AG09319 (cell line): ENCODE data around the gene DNAI2.
A peak's percentile ranks its signal among the peaks of the same experiment; 100 is the strongest.

ENCODE experiments used
- DNase-seq: peaks from one replicate; pipeline ENCODE4 v3.0.0-alpha.2; 2010; ENCODE audit warnings: low read depth; ENCODE audit errors: extremely low read depth
- CTCF ChIP-seq: IDR thresholded peaks from 2 replicates; pipeline ENCODE4 v1.5.1; 2011; ENCODE audit warnings: low read depth, mild to moderate bottlenecking, inconsistent platforms, low read length, moderate library complexity

The DNAI2 gene

GRCh38 chr17:74358697-74359096 is 84.7 kb downstream of the DNAI2 start:
- TF ChIP-seq CTCF, result no peak
- no peak for DNase-seq

- TF ChIP-seq CTCF, result no peak
- DNase-seq, result no peak
Observed at GRCh38 chr17:74359916-74360315, 85.9 kb downstream of the DNAI2 start.

GRCh38 chr17:74360899-74361229 is 86.8 kb downstream of the DNAI2 start:
- no peak for DNase-seq
- no peak for TF ChIP-seq CTCF

- TF ChIP-seq CTCF, result peak; percentile 41
- no peak for DNase-seq
Observed at GRCh38 chr17:74361230-74362068, 87.4 kb downstream of the DNAI2 start, which contains the start of gene BTBD17. Gene BTBD17, minus strand, starts transcription at chr17:74361868. Its CDS starts 49 bp downstream, at chr17:74361819.

- no peak for TF ChIP-seq CTCF
- DNase-seq, result no peak
Observed at GRCh38 chr17:74362069-74362405, 88.0 kb downstream of the DNAI2 start.

GRCh38 chr17:74362810-74363498 is 88.9 kb downstream of the DNAI2 start:
- no peak for TF ChIP-seq CTCF
- DNase-seq, result no peak
